Measurements from ENCODE around the gene PPIL4. TPM values are rescaled to one million over a fixed set of nuclear protein-coding genes. Genes with fewer than 3 reads are reported as not detected.

Gene PPIL4
- total and polyA plus RNA-seq, 7 donors, result 15.6 to 35.0 (median 31.3) TPM

- no peak for TF ChIP-seq CTCF (IDR thresholded peaks at IDR 0.05)
- TF ChIP-seq EP300 (IDR thresholded peaks at IDR 0.05), result no peak
- no peak for TF ChIP-seq POLR2AphosphoS5 (IDR thresholded peaks at IDR 0.05)
- TF ChIP-seq POLR2A (IDR thresholded peaks at IDR 0.05), result no peak
- H3K27me3 ChIP-seq, result no peaks in the 10 kb centered on the region
- no peaks in the 10 kb centered on the region for H3K9me3 ChIP-seq
- intact Hi-C loops (cut with DNase I), result no loop called here
- H3K36me3 ChIP-seq, result peaks cover 0 to 58% (median 3%) of the 10 kb centered on the region in 4 donors
- no peak for DNase-seq
- H3K4me1 ChIP-seq, result peaks cover 0 to 3% (median 0%) of the 10 kb centered on the region in 4 donors
- 85 to 91% methylated on average over 5 of the region's 5 CpGs for WGBS, 2 donors
- no peak overlapping the region for H3K4me3 ChIP-seq
- H3K27ac ChIP-seq, result no peak overlapping the region
Measured at GRCh38 chr6:149513915-149514314, 31.9 kb downstream of the PPIL4 start.

GRCh38 chr6:149510793-149511512, 34.9 kb downstream of the PPIL4 start:
- intact Hi-C loops (cut with DNase I), result no loop called here
- no peaks in the 10 kb centered on the region for H3K4me1 ChIP-seq
- no peak for TF ChIP-seq EP300 (IDR thresholded peaks at IDR 0.05)
- no peak for TF ChIP-seq POLR2AphosphoS5 (IDR thresholded peaks at IDR 0.05)
- no peak for TF ChIP-seq CTCF (IDR thresholded peaks at IDR 0.05)
- no peak for TF ChIP-seq POLR2A (IDR thresholded peaks at IDR 0.05)
- H3K4me3 ChIP-seq, result no peak overlapping the region
- no peaks in the 10 kb centered on the region for H3K27me3 ChIP-seq
- no peak for DNase-seq
- H3K27ac ChIP-seq, result no peak overlapping the region
- WGBS, 2 donors, result 81 to 90% methylated on average over 4 of the region's 4 CpGs
- H3K9me3 ChIP-seq, result no peaks in the 10 kb centered on the region
- H3K36me3 ChIP-seq, result peaks cover 0 to 43% (median 3%) of the 10 kb centered on the region in 4 donors

GRCh38 chr6:149508485-149508884, 37.4 kb downstream of the PPIL4 start:
- H3K36me3 ChIP-seq, result peaks cover 0 to 58% (median 3%) of the 10 kb centered on the region in 4 donors
- no peak for TF ChIP-seq POLR2A (IDR thresholded peaks at IDR 0.05)
- no peak for TF ChIP-seq POLR2AphosphoS5 (IDR thresholded peaks at IDR 0.05)
- TF ChIP-seq EP300 (IDR thresholded peaks at IDR 0.05), result no peak
- no peak for TF ChIP-seq CTCF (IDR thresholded peaks at IDR 0.05)
- WGBS, 2 donors, result 56 to 78% methylated on average over 3 of the region's 3 CpGs

GRCh38 chr6:149503872-149504271, 42.0 kb downstream of the PPIL4 start:
- TF ChIP-seq POLR2A (IDR thresholded peaks at IDR 0.05) (no peak), EP300 (IDR thresholded peaks at IDR 0.05) (no peak), POLR2AphosphoS5 (IDR thresholded peaks at IDR 0.05) (no peak), CTCF (IDR thresholded peaks at IDR 0.05) (no peak)
- Histone ChIP-seq H3K9me3 (no peaks in the 10 kb centered on the region), H3K4me3 (no peak overlapping the region), H3K27ac (no peak overlapping the region), H3K36me3 (peaks cover 0 to 25% (median 0%) of the 10 kb centered on the region in 4 donors), H3K27me3 (no peaks in the 10 kb centered on the region), H3K4me1 (peaks cover 0 to 2% (median 0%) of the 10 kb centered on the region in 4 donors)
- DNase-seq, result no peak
- intact Hi-C loops (cut with DNase I), result no loop called here
- 94 to 98% methylated on average over 2 of the region's 2 CpGs for WGBS, 2 donors

More at GRCh38 chr6:149508485-149508884, 37.4 kb downstream of the PPIL4 start:
- intact Hi-C loops (cut with DNase I), result no loop called here
- Histone ChIP-seq H3K27me3 (no peaks in the 10 kb centered on the region), H3K4me1 (no peaks in the 10 kb centered on the region), H3K27ac (no peak overlapping the region), H3K4me3 (no peak overlapping the region), H3K9me3 (no peaks in the 10 kb centered on the region)
- no peak for DNase-seq

Measured in sigmoid colon (tissue), 7 donors.